ENCODE measurements around the gene IGF2BP2. TPM values are rescaled to one million over a fixed set of nuclear protein-coding genes. Genes with fewer than 3 reads are reported as not detected.

The IGF2BP2 gene
- total and polyA plus RNA-seq, 9 of the 15 experiments (the other 6 are each of a cell fraction or from before 2014, with no cell fraction given) = 3.2 to 59.6 (median 30.5) TPM

DNA sequence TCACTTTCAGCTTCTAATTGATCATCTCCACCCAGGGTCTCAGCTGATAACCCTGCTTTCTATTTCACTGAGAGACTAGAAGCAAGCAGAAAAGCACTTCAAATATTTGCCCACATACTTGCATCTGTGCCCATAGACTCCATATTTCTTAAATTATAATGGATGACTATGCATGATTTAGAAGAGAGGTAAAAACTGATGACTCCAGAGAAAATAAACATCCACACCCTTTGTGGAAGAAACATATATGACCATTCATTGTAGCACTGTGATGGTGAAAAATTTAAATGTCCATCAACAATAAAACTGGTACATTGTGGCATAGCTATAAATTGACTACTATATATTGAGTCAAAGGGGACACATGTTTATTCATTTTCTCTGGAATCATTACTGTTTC lies 7.1 kb upstream of the IGF2BP2 start (continued):
- peak; percentile 87 for TF ChIP-seq ZNF316 (IDR thresholded peaks at IDR 0.05)

GRCh38 chr3:185831195-185831594 lies 6.4 kb upstream of the IGF2BP2 start:
- ChIA-PET POLR2A (interaction anchor here (1.0 kb wide), 1 partner anchor 8 kb away, joined by 3 read pairs; no protein-coding TSS in a partner anchor), CTCF (ENCODE audit: low intra/inter-chr PET ratio) (no interaction called here)
- no peak overlapping the region for H3K4me2 ChIP-seq (ENCODE audit: insufficient read depth, low read length)
- FAIRE-seq = no peak
- intact Hi-C loops (cut with micrococcal nuclease) = no loop called here
- 65% methylated on average over 3 of the region's 3 CpGs for WGBS (ENCODE audit: insufficient coverage, low coverage, missing lambda C conversion rate)
- peaks cover 22% of the 10 kb centered on the region; the same call in 2 of the 3 replicates for H3K36me3 ChIP-seq (ENCODE audit: control insufficient read depth, insufficient read depth, low read length)
- H3K27me3 ChIP-seq (ENCODE audit: control insufficient read depth in 2 of 2, insufficient read depth in 2 of 2, low read length in 2 of 2) = no peaks in the 10 kb centered on the region
- H4K20me1 ChIP-seq (replicated peaks; ENCODE audit: control insufficient read depth, insufficient read depth, low read length) = no peaks in the 10 kb centered on the region
- in situ Hi-C loops (cut with MboI) = no loop called here
- no peak overlapping the region for H3K9ac ChIP-seq (ENCODE audit: insufficient read depth in 1 of 2, low read depth in 2 of 2, low read length in 2 of 2)
- no peak overlapping the region for H3K27ac ChIP-seq (ENCODE audit: extremely low read depth, low read depth, low read length)
- H3K4me3 ChIP-seq = no peak overlapping the region
- no peak for DNase-seq (ENCODE audit: extremely low read depth in 1 of 4, low spot score in 3 of 4)
- H2AFZ ChIP-seq (ENCODE audit: low read depth, low read length) = no peak overlapping the region
- peaks cover 4% of the 10 kb centered on the region for H3K9me3 ChIP-seq (replicated peaks; ENCODE audit: control insufficient read depth, insufficient read depth, low read depth, low read length)
- H3K79me2 ChIP-seq (ENCODE audit: control insufficient read depth, insufficient read depth, low read length) = peaks cover 7% of the 10 kb centered on the region
- no peaks in the 10 kb centered on the region for H3K9me1 ChIP-seq (ENCODE audit: control insufficient read depth, insufficient read depth, low read length)
- H3K4me1 ChIP-seq (replicated peaks in 1 of 2; ENCODE audit: control insufficient read depth in 2 of 2, insufficient read depth in 2 of 2, low read length in 2 of 2) = peaks cover 3 to 4% of the 10 kb centered on the region in 2 experiments; a peak in 4 of 5 replicates
- BruUV-seq (replicated peaks) = no TSS peak
- ATAC-seq = no peak
- no peak for TF ChIP-seq ATF1 (CRISPR knock-in tag; IDR thresholded peaks at IDR 0.05)
- TF ChIP-seq ATF1 (tag; IDR thresholded peaks at IDR 0.05) = no peak
- TF ChIP-seq GABPA (tag; conservative IDR thresholded peaks at IDR 0.05; ENCODE audit: low read depth) = no peak
- no peak for TF ChIP-seq E2F3 (CRISPR knock-in tag; IDR thresholded peaks at IDR 0.05)
- 0 out of 2 replicates have a peak, but pooled peaks have one; percentile 16 for TF ChIP-seq L3MBTL2 (IDR thresholded peaks at IDR 0.05)
- TF ChIP-seq MGA (IDR thresholded peaks at IDR 0.05) = peak; percentile 27; the same call in 1 of the 2 replicates
- TF ChIP-seq ZNF75A (CRISPR knock-in tag; IDR thresholded peaks at IDR 0.05) = peak; percentile 82; the same call in 1 of the 2 replicates
